Upper lobe of right lung (tissue), 1 donor: ENCODE data around the gene ASCC3. TPM values are rescaled to one million over a fixed set of nuclear protein-coding genes. Genes with fewer than 3 reads are reported as not detected.

Experiments
- ATAC-seq: fragments of 200-7000 bp; cut with Tn5 transposase; one replicate; pipeline ENCODE4 v1.9.1; 2020; ENCODE audit warnings: mild to moderate bottlenecking, moderate library complexity
- DNase-seq: peaks from one replicate; pipeline ENCODE4 v3.0.0-alpha.2; 2020
- H3K27ac ChIP-seq: fragments of 200-600 bp; one replicate; pipeline ENCODE4 v1.8.0; 2022
- H3K27me3 ChIP-seq: fragments of 200-600 bp; one replicate; pipeline ENCODE4 v1.8.0; 2022; ENCODE audit warnings: mild to moderate bottlenecking
- H3K36me3 ChIP-seq: fragments of 200-600 bp; one replicate; pipeline ENCODE4 v1.8.0; 2022
- H3K4me1 ChIP-seq: fragments of 200-600 bp; one replicate; pipeline ENCODE4 v1.8.0; 2022
- H3K4me3 ChIP-seq: fragments of 200-600 bp; one replicate; pipeline ENCODE4 v1.8.0; 2022; ENCODE audit warnings: mild to moderate bottlenecking
- H3K9me3 ChIP-seq: fragments of 200-600 bp; one replicate; pipeline ENCODE4 v1.8.0; 2022
- intact Hi-C: fragments of 100-400 bp; cut with DNase I; formaldehyde crosslinking; loops from one replicate; pipeline ENCODE4 v1.11.0; 2022
- total RNA-seq: library from RNA; stranded (reverse); fragmentation: NEBNext Ultra II Directional; extraction: Animal tissue kit (Norgen Biotek cat#: 25700); gene quantifications from one replicate; pipeline ENCODE4 v1.2.1, GENCODE V29; 2021
- TF ChIP-seq, protein P1 (sequence below): fragments of 200-600 bp; IDR thresholded peaks from one replicate; pipeline ENCODE4 v1.8.0; 2022; ENCODE audit warnings: antibody characterized with exemption
- donor health status: DM: no; HTN: yes; CAD: no; lungs with severe emphysema.

The ASCC3 gene
- total RNA-seq, 1 donor from 2014 or later, result 39.5 TPM

DNA sequence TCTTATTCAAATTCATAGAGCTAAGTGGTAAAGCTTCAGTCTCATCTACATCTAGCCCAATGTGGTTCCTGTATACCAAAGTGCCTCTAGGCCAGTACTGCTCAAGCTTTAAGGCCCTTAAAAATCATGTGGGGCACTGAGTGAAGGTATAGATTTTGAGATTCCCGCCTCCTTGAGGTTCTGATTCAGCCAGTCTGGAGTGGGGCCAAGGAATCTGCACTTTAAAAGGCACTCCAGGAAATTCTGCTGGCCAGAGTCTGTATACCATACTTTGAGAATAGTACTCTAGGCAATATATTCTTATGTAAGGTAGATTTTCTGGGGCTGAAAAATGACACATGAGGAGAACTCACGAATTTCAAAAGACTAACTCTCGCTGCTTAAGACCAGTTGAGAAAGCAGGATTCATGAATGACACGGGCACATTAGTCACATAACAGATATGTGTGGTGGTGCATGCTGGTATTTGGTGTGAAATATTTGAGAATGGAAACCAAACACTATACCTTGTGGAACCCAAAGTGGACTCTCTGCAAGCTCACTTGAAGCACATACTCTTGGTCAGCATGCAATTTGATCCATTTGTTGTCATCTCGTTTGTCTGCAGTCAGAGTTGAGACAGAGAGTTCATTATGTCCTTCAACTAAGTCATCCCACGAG lies 368.8 kb downstream of the ASCC3 start:
- Histone ChIP-seq H3K9me3 (no peaks in the 10 kb centered on the region), H3K27ac (no peak overlapping the region), H3K4me3 (no peak overlapping the region), H3K4me1 (no peaks in the 10 kb centered on the region), H3K27me3 (no peaks in the 10 kb centered on the region), H3K36me3 (peaks cover 54% of the 10 kb centered on the region)
- TF ChIP-seq, protein P1, sequence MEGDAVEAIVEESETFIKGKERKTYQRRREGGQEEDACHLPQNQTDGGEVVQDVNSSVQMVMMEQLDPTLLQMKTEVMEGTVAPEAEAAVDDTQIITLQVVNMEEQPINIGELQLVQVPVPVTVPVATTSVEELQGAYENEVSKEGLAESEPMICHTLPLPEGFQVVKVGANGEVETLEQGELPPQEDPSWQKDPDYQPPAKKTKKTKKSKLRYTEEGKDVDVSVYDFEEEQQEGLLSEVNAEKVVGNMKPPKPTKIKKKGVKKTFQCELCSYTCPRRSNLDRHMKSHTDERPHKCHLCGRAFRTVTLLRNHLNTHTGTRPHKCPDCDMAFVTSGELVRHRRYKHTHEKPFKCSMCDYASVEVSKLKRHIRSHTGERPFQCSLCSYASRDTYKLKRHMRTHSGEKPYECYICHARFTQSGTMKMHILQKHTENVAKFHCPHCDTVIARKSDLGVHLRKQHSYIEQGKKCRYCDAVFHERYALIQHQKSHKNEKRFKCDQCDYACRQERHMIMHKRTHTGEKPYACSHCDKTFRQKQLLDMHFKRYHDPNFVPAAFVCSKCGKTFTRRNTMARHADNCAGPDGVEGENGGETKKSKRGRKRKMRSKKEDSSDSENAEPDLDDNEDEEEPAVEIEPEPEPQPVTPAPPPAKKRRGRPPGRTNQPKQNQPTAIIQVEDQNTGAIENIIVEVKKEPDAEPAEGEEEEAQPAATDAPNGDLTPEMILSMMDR, result no peak
- intact Hi-C loops, result no loop called here
- DNase-seq, result no peak
- ATAC-seq, result no peak

DNA sequence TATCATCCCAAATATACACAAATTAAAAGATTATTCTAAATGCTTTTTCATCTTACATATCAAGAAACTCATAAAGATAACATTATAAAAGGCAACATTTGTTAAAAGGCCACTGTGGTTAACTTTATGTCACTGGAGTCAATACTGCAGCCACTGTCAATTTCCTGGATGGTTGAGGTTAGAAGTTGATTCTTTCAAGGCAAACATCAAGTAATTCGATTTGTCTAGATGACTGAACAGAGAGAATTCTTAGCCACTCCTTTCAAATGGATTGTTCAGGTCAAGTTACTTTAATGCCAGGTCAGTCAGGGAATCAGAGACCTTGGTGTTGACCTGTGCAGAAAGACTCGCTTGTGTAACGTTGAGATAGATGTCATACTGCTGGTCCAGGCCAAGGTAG lies 372.0 kb downstream of the ASCC3 start:
- no peak overlapping the region for H3K4me3 ChIP-seq
- no peaks in the 10 kb centered on the region for H3K9me3 ChIP-seq
- DNase-seq, result no peak
- no peaks in the 10 kb centered on the region for H3K4me1 ChIP-seq
- no peaks in the 10 kb centered on the region for H3K27me3 ChIP-seq
- TF ChIP-seq, protein P1, result no peak
- ATAC-seq, result no peak
- intact Hi-C loops, result no loop called here
- H3K27ac ChIP-seq, result no peak overlapping the region
- peaks cover 37% of the 10 kb centered on the region for H3K36me3 ChIP-seq

DNA sequence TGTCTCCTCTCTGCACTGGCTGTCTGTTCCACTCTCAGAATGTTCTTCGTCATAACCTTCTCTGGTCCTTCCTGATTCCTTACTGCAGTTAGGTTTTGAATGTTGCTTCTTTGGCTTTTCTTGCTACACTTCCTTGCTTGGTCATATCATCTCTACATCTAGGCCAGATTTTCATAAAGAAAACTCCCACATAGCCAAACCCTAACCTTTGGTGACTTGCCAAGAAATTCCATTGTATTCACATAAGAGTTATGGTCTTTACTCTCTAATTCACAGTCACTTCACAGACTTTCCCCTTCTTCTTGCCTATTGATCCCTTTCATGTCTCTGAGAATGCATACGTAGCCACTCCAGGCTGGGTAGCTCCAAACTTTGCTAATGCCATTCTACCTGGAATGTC lies 374.5 kb downstream of the ASCC3 start:
- no peaks in the 10 kb centered on the region for H3K27me3 ChIP-seq
- no peak overlapping the region for H3K27ac ChIP-seq
- DNase-seq (no peak), ATAC-seq (no peak)
- peaks cover 23% of the 10 kb centered on the region for H3K36me3 ChIP-seq
- intact Hi-C loops, result no loop called here
- TF ChIP-seq, protein P1, result no peak
- H3K9me3 ChIP-seq, result no peaks in the 10 kb centered on the region
- H3K4me1 ChIP-seq, result no peaks in the 10 kb centered on the region
- no peak overlapping the region for H3K4me3 ChIP-seq

DNA sequence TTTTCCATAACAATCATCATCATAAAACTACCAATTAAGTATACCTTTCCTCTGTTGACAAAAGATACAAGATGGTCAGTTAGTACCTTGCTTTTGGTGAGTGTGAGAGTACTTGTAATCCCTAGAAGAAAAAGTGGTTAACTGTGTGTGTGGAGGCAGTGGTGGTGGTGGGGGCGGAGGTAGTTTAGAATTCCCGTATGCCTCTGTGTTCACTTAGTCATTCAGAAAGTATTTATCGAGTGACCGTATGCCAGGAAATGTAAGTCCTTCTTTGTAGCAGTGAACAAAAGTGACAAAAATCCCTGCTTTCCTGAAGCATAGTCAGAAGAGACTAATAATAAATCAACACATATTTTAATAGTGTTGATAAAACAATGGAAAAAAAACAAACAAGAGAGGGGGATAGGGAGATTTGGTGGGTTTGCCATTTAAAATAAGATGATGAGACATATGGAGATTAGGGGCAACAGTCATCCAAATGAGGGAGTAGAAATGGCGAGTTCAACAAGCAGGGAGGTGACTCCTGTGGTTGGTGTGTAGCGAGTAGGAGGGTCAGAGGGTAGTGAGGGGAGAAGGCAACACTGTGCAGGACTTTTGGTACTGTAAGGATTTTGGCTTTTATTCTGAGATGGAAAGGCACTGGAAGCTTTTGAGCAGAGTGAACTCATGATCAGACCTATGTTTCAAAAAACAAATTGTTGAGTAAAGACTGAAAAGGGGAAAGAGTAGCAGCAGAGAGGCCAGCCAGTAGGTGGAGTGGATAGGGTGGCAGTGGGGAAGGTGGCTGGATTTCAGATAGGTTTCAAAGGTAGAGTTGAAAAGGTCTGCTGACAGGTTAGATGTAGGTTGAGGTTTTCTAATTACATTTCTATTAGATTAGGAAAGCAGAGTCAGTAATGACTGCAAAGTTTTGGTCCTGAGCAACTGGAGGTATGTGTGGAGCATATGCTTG lies 376.1 kb downstream of the ASCC3 start:
- DNase-seq, result no peak
- peak; percentile 12 for ATAC-seq
- H3K4me3 ChIP-seq, result no peak overlapping the region
- no peak overlapping the region for H3K27ac ChIP-seq
- peaks cover 15% of the 10 kb centered on the region for H3K36me3 ChIP-seq
- H3K9me3 ChIP-seq, result no peaks in the 10 kb centered on the region
- intact Hi-C loops, result no loop called here
- TF ChIP-seq, protein P1, result no peak
- no peaks in the 10 kb centered on the region for H3K4me1 ChIP-seq
- H3K27me3 ChIP-seq, result no peaks in the 10 kb centered on the region

DNA sequence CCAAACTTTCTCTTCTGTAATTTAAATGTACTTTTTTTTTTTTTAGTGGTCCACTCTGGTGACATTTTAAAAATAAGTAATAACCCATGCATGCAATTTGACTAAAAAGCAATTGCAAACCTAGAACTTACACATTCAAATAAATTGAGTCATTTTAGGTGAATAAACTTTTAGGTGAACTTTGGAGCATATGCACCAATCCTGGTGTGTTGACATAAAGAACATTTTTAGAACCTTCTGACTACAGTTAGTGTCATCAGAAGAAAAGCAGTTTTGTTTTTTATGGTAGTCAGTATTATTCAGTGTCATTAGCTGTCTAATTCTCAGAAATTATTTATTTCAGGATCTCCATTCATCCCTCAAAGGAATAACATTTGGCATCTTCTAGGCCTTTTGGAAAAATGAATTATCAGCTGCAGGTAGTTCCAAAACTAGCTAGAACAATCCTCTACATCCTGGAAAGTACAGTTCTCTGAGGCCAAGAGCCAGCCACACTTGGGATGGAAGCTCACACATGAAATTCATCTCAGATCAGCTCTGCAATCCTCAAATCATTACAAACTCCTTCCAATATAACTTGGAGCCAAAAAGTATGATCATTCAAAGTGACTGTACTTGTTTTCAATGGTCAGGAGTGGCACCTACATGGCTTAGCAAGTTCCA lies 378.0 kb downstream of the ASCC3 start:
- Histone ChIP-seq H3K36me3 (no peaks in the 10 kb centered on the region), H3K27me3 (no peaks in the 10 kb centered on the region), H3K4me3 (no peak overlapping the region), H3K9me3 (no peaks in the 10 kb centered on the region), H3K4me1 (no peaks in the 10 kb centered on the region), H3K27ac (no peak overlapping the region)
- TF ChIP-seq, protein P1, result no peak
- intact Hi-C loops, result no loop called here
- ATAC-seq, result no peak
- no peak for DNase-seq
